ENCODE results near the gene OPRM1. TPM values are rescaled to one million over a fixed set of nuclear protein-coding genes. Genes with fewer than 3 reads are reported as not detected.
"Not testable (repeated sequence)": the region's sequence is repeated elsewhere in the genome, so short reads cannot be mapped to it uniquely, and the experiment has no call there.

OPRM1 gene
- not detected for total RNA-seq
- long read RNA-seq = 0 reads

- DNase-seq (ENCODE audit: low spot score) = no peak
These were observed at the start of gene OPRM1 for GRCh38 chr6:154039231-154039842. TSS of gene OPRM1 (plus strand) at chr6:154039240. CDS start at chr6:154039545, 305 bp downstream.

DNA sequence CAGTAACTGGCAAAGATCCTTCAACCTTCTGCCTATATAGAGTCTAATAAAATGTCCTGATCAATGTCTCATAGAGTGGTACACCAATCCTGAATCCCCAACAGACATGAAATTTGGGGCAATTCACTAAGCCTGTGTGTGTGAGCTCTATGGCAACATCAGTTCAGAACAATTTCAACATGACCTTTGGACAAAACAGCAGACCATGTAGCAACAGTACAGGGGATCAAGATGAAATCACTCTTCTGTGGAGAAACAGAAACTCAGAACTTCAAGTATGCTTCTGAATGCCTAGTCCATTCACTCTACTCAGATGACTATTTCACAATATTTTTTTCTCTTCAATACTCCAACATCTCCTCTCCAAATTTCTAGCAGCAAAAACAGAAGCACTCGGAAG, 49.1 kb upstream of the OPRM1 start:
- no peak for DNase-seq (ENCODE audit: low spot score)

DNA sequence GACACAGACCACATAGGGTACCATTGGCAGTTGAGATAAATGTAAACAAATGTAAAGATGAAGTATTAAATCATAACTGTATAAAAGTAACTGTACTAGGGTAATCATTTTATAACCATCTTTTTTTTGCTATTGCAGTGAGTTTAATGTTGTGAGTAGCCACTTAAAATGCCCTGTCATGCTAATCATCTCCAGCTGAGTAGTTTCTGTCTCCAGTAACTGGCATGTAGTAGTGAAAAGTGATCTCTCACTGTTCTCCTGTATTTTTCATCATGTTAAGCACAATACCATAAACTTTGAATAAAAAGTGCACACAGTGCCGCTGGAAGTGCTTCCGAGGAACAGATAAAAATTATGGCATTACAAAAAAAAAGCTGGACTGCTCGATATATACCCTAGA, 45.0 kb upstream of the OPRM1 start:
- DNase-seq (ENCODE audit: low spot score) = no peak

DNA sequence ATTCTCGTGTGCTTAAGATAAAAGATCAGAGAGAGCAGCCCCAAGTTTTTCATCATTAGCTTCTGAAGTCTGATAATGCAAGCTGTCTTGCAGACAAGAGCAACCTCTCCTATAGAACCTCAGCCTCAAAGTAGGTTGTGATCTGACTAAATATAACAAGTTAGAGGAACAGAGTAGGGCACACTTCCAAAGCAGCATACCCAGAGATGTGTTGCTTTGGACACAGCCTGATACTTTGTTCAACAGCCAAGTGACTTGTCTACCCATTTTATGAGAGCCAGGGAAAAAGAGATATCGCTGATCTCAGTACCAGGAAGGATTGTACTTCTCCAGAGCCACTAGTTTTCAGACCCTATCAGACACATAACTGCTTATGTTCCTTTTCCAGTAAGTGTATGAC, 44.2 kb upstream of the OPRM1 start:
- no peak for DNase-seq (ENCODE audit: low spot score)

- no peak for DNase-seq (ENCODE audit: low spot score)
These were observed 41.8 kb upstream of the OPRM1 start for GRCh38 chr6:153997221-153997620.

DNA sequence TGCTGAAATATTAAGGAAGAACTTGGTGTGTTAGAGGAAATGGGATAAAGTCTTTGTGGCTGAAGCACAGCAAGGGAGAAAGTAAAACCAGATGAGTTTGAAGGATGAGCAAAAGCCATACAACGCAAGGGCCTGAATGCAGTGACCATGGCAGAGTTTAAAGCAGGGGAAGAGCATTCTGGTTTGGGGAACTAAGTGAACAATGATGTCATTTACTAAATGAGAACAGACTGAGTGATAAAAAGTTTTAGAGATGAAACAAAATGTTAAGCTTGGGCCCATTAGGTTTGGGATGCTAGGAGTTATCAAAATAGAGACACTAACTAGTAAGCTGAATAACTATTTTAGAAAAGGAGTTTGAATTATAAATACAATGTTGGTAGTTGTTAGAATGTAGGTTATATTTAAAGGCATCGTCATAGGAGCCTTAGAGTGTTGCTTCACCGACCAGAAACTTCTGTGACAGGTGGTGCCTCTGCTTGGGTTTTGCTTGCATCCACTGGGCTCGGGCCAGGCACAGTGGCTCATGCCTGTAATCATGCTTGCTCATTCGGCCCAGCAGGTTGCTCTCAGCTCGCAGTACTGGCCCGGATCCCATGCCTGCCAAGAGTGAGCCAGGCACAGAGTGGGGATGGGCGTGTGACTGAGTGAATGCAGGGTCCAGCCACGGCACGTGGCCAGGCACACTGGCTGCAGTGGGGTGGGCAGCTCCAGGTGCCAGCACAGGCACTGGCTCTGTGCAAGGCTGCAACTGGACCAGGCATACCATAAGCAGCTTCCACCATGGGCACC, 37.4 kb upstream of the OPRM1 start:
- no peak for DNase-seq (ENCODE audit: low spot score)

DNA sequence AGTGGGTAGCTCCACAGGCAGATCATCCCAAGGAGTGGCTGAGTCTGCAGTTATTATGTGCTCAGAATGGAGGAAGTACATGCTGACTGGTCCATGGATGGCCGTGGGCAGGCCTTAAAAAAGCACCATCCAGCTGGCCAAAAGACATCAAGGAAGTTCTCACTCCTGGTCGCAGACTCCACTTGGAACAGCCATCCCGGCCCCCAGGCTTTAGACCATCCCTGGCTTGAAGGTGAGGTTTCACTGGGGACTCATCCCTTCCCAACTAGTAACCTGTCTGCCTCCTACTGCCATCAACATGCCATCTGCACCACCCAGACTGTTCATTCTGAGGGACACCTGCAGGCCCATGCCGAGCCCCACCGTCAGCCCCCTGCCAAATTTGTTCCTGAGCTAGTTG, 36.1 kb upstream of the OPRM1 start:
- DNase-seq (ENCODE audit: low spot score) = no peak

- DNase-seq (ENCODE audit: low spot score) = no peak
These were observed 28.7 kb upstream of the OPRM1 start for GRCh38 chr6:154010371-154010770.

DNA sequence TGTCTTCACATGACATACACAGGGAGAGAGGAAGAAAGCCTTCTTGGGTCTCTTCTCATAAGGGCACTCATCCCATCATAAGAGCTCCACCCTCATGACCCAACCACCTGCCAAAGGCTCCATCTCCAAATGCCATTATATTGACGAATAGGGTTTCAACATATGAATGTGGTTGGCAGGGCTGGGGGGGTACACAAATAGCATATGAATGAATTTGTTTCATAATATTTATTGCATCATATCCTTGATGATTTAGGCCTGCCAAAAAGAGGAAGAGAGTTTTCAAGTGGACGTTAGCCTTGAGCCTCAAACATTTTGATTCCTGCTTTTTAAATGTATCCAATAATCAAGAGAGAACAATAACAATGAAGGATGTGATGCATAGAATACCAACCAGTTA, 26.2 kb upstream of the OPRM1 start:
- no peak for DNase-seq (ENCODE audit: low spot score)

GRCh38 chr6:154017786-154018185, 21.3 kb upstream of the OPRM1 start:
- DNase-seq (ENCODE audit: low spot score) = no peak

GRCh38 chr6:154030646-154031045, 8.4 kb upstream of the OPRM1 start:
- no peak for DNase-seq (ENCODE audit: low spot score)

DNA sequence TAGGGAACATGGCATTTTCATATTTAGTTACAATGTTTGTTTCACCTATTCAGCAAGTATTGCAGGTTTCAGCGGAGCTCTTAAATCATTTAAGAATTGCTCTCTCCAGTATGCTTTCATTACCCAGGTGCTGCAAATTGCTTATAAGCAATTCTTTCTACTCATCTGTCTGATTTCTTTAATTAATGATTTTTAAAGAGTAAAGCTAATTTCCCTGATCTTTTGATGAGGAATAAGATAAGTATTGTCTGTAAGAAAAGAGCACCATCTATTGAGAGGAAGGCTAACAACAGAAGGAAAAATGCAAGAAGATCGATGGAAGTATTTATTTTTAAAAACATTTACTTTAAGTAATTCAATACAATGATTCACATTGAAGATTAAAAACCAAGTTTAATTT, 2.0 kb downstream of the OPRM1 start:
- DNase-seq (ENCODE audit: low spot score) = no peak

- DNase-seq (ENCODE audit: low spot score) = no peak
These were observed 14.1 kb downstream of the OPRM1 start for GRCh38 chr6:154053141-154053540.

DNA sequence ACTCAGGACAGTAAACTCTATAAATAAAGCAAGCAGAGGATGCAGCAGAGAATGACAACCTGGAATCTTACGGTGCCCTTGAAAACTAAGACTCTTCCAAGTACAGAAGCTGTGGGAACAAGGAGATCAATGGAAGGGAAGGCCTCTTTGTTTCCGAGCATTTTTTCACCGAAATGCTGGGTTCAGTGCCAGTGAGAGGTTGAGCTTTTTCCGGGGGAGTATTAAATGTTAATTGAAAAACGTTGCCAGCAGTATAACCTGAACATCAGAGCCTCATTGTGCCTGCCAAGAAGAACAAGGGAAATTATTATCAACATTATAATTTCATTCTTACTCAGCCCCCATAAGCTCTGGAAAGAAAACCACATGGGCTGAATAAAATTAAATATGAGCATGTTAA, 17.5 kb downstream of the OPRM1 start:
- no peak for DNase-seq (ENCODE audit: low spot score)

GRCh38 chr6:154057098-154057497, 18.1 kb downstream of the OPRM1 start:
- DNase-seq (ENCODE audit: low spot score) = no peak

GRCh38 chr6:154058963-154059680, 20.1 kb downstream of the OPRM1 start:
- DNase-seq (ENCODE audit: low spot score) = no peak

DNA sequence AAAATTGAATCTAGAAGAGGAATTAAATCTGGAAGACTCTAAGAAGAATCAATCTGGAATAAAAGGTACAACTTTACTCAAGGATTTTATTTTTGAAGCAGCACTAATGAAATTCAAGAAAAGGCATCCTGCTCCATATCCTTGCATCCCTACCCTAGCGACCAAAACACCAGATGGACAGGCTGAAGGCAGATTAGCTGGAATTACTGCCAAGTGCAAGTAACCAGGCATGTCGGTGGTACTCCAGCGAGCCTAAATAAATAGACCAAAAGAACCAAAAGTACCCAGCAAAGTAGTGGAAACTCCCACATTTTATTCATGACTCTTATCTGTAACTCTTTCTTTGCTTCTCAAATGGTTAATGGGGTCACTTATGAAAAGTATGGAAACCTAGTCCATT, 21.0 kb downstream of the OPRM1 start:
- no peak for DNase-seq (ENCODE audit: low spot score)

DNA sequence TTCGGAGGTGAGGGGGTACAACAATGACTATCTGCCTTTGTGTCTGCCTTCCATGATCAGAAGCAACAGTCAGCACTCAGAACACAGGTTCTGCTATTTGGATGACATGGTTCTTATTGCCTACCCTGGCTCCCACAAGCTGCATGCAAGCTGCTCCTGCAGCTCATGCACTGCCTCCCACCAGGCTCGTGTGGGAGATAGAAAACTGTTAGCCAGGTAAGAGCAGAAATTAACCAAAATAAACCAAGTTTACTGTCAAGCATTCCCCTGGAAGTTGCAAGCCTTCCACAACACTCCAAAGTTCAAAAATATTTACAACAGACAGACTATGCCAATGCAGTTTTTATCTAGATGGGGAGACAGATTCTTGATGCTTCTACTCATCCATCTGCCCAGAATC, 31.0 kb downstream of the OPRM1 start:
- no peak for DNase-seq (ENCODE audit: low spot score)

- no peak for DNase-seq (ENCODE audit: low spot score)
These were observed 31.6 kb downstream of the OPRM1 start for GRCh38 chr6:154070657-154071056.

DNA sequence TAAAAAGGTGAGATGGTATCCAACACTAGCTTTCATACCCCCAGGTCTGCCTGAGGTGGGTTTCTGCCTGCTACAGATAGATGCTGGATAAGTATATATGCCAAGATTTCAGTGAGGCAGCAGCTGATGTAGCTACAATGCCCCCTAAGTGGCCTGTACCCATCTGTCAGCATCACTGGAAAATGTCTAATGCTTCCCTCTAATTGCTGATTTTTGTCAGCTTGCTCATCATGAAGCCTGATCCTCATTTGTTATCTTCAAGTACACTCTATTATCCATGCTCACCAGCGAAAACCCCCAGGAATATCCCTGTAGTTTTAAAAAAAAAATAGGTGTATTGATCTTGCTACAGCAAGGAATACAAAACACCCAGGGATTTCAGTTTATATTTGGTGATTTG, 32.2 kb downstream of the OPRM1 start:
- DNase-seq (ENCODE audit: low spot score) = no peak

DNA sequence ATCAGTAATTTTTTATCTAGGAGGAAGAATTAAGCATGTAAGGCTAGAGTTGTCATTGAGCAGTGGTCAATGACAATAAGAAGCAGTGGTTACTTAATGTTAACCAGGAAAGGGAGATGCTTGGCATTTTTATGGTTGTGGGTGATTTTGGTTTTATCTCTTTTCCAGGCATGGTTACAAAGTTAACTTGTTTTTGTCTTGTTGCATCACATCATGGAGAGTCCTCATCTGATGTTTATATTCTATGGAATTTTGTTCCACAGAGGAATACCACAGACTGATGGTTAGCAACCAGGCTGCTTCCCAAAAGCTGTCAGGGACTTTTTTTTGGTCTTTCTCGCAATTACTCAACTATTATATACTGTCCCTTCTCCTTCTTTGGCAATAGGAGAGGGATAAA, 32.7 kb downstream of the OPRM1 start:
- DNase-seq (ENCODE audit: low spot score) = no peak

- not testable (repeated sequence) for DNase-seq (ENCODE audit: low spot score)
These were observed 39.6 kb downstream of the OPRM1 start for GRCh38 chr6:154078596-154078995.

All from mesenteric fat pad (tissue), 1 donor.